HEK293T (cell line): Measurements from ENCODE around the gene BMP2.
A peak's percentile ranks its signal among the peaks of the same experiment; 100 is the strongest.

ENCODE experiments used
- CTCF ChIA-PET: fragments of 350-600 bp; formaldehyde crosslinking; extraction: SDS; loops from one replicate; lab custom pipeline; 2021; ENCODE audit warnings: antibody characterized with exemption, inconsistent platforms; lab: Yijun Ruan, JAX
- POLR2A ChIA-PET: fragments of 350-600 bp; formaldehyde crosslinking; extraction: SDS; loops from one replicate; lab custom pipeline; 2020; ENCODE audit warnings: antibody characterized with exemption, inconsistent platforms; lab: Yijun Ruan, JAX
- DNase-seq: peaks from one replicate; pipeline ENCODE4 v3.0.0; 2012; ENCODE audit warnings: mixed read lengths; ENCODE audit errors: extremely low spot score
- ARNT ChIP-seq: fragments of 450-650 bp; IDR thresholded peaks from 2 replicates; pipeline ENCODE4 v1.6.1; 2017; ENCODE audit warnings: mild to moderate bottlenecking
- BHLHE40 ChIP-seq: fragments of 450-650 bp; IDR thresholded peaks from 2 replicates; pipeline ENCODE4 v1.6.1; 2016; ENCODE audit warnings: mild to moderate bottlenecking, moderate library complexity, borderline replicate concordance
- CTBP1 ChIP-seq: fragments of 450-650 bp; IDR thresholded peaks from 2 replicates; pipeline ENCODE4 v1.6.1; 2016; ENCODE audit warnings: borderline replicate concordance
- ELF4 ChIP-seq: fragments of 450-650 bp; IDR thresholded peaks from 2 replicates; pipeline ENCODE4 v1.6.1; 2017; ENCODE audit warnings: antibody characterized with exemption
- FOXA1 ChIP-seq: fragments of 450-650 bp; IDR thresholded peaks from 2 replicates; pipeline ENCODE4 v1.6.1; 2016; ENCODE audit warnings: mild to moderate bottlenecking
- FOXK2 ChIP-seq: fragments of 450-650 bp; IDR thresholded peaks from 2 replicates; pipeline ENCODE4 v1.6.1; 2016; ENCODE audit warnings: mild to moderate bottlenecking
- FOXM1 ChIP-seq: fragments of 450-650 bp; IDR thresholded peaks from 2 replicates; pipeline ENCODE4 v1.6.1; 2017; ENCODE audit warnings: mild to moderate bottlenecking, borderline replicate concordance
- HDGF ChIP-seq: fragments of 450-650 bp; IDR thresholded peaks from 2 replicates; pipeline ENCODE4 v1.6.1; 2017; ENCODE audit warnings: antibody characterized with exemption, borderline replicate concordance
- L3MBTL2 ChIP-seq: fragments of 450-650 bp; conservative IDR thresholded peaks from 2 replicates; pipeline ENCODE4 v1.6.1; 2016; ENCODE audit warnings: mild to moderate bottlenecking
- LEF1 ChIP-seq: fragments of 450-650 bp; IDR thresholded peaks from 2 replicates; pipeline ENCODE4 v1.6.1; 2017; ENCODE audit warnings: mild to moderate bottlenecking, borderline replicate concordance
- NFRKB ChIP-seq: fragments of 450-650 bp; IDR thresholded peaks from 2 replicates; pipeline ENCODE4 v1.6.1; 2016; ENCODE audit warnings: mild to moderate bottlenecking, moderate library complexity
- SP1 ChIP-seq: fragments of 450-650 bp; IDR thresholded peaks from 2 replicates; pipeline ENCODE4 v1.6.1; 2017
- SUZ12 ChIP-seq: fragments of 450-650 bp; IDR thresholded peaks from 2 replicates; pipeline ENCODE4 v1.6.1; 2016; ENCODE audit warnings: mild to moderate bottlenecking
- TARDBP ChIP-seq: fragments of 450-650 bp; IDR thresholded peaks from 2 replicates; pipeline ENCODE4 v1.6.1; 2016
- ZNF384 ChIP-seq: fragments of 450-650 bp; IDR thresholded peaks from 2 replicates; pipeline ENCODE4 v1.6.1; 2016
- TF ChIP-seq, protein P1 (sequence below): fragments of 450-650 bp; IDR thresholded peaks from 2 replicates; pipeline ENCODE4 v1.6.1; 2016

Gene BMP2

GRCh38 chr20:6806275-6806674 is 38.8 kb downstream of the BMP2 start:
- DNase-seq = no peak
- TF ChIP-seq LEF1 (no peak), FOXM1 (no peak)
- TF ChIP-seq, protein P1, sequence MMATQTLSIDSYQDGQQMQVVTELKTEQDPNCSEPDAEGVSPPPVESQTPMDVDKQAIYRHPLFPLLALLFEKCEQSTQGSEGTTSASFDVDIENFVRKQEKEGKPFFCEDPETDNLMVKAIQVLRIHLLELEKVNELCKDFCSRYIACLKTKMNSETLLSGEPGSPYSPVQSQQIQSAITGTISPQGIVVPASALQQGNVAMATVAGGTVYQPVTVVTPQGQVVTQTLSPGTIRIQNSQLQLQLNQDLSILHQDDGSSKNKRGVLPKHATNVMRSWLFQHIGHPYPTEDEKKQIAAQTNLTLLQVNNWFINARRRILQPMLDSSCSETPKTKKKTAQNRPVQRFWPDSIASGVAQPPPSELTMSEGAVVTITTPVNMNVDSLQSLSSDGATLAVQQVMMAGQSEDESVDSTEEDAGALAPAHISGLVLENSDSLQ = peak; percentile 46; the same call in 1 of the 2 replicates
- ChIA-PET CTCF (no interaction called here), POLR2A (no interaction called here)

GRCh38 chr20:6811262-6812035 is 44.0 kb downstream of the BMP2 start:
- ChIA-PET POLR2A (no interaction called here), CTCF (no interaction called here)
- TF ChIP-seq, protein P1 = no peak
- DNase-seq = no peak

DNA sequence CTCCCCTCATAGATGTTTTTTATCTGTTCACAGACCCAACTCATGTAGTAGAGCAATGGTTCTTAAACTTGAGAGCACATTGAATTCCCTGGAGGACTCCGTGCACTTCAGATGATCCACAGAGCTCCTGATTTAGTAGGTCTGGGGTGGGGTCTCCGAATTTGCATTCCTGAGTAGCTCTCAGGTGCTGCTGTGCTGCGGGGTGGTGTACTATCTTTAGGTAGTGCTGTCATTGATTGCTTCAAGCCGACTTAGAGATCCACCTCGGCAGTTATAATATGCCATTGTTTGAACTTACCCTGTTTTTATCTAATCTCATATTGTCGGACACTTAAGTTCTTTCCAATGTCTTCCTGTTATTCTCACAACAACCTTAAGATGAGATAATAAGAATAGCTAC is 45.0 kb downstream of the BMP2 start:
- POLR2A ChIA-PET = no interaction called here
- TF ChIP-seq LEF1 = no peak
- TF ChIP-seq SP1 = no peak
- TF ChIP-seq FOXM1 = no peak
- TF ChIP-seq BHLHE40 = no peak
- no peak for TF ChIP-seq HDGF
- TF ChIP-seq TARDBP = no peak
- TF ChIP-seq, protein P1 = no peak
- TF ChIP-seq SUZ12 = no peak
- TF ChIP-seq NFRKB = no peak
- no peak for TF ChIP-seq L3MBTL2
- TF ChIP-seq ARNT = no peak
- CTCF ChIA-PET = no interaction called here
- DNase-seq = no peak

DNA sequence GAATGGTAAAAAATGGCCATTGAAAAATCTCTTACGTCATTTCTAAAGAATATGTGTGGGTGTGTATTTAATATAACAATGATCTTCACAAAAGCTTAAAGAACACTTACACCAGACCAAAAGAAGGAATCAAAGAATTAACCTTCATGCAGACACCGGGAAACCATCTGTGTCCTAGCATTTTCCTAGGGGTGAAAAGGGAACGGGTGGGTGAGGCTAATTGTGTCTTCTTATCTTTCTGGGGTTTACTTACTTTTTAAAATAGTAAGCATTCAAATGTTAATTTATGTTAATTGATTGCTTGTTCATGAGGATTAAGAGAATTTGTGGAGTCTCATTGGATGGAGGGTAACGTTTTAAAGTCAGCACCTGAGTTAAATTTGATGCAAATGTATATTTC is 47.5 kb downstream of the BMP2 start:
- no peak for TF ChIP-seq ARNT
- TF ChIP-seq, protein P1 = no peak
- no peak for TF ChIP-seq FOXA1
- TF ChIP-seq NFRKB = no peak
- no peak for TF ChIP-seq TARDBP
- no peak for TF ChIP-seq L3MBTL2
- TF ChIP-seq ZNF384 = no peak
- no peak for TF ChIP-seq LEF1
- no peak for TF ChIP-seq CTBP1
- no peak for TF ChIP-seq ELF4
- TF ChIP-seq SUZ12 = no peak
- TF ChIP-seq HDGF = no peak
- no peak for TF ChIP-seq FOXK2
- no peak for TF ChIP-seq SP1
- no peak for TF ChIP-seq FOXM1
- no peak for TF ChIP-seq BHLHE40
- ChIA-PET CTCF (no interaction called here), POLR2A (no interaction called here)
- DNase-seq = no peak

- TF ChIP-seq L3MBTL2 (no peak), TARDBP (no peak), NFRKB (no peak), FOXM1 (no peak), ELF4 (no peak), BHLHE40 (no peak), FOXK2 (no peak), HDGF (no peak), FOXA1 (no peak), ZNF384 (no peak)
- CTCF ChIA-PET = no interaction called here
- POLR2A ChIA-PET = no interaction called here
- DNase-seq = no peak
These were observed 50.7 kb downstream of the BMP2 start for GRCh38 chr20:6818033-6818808.

DNA sequence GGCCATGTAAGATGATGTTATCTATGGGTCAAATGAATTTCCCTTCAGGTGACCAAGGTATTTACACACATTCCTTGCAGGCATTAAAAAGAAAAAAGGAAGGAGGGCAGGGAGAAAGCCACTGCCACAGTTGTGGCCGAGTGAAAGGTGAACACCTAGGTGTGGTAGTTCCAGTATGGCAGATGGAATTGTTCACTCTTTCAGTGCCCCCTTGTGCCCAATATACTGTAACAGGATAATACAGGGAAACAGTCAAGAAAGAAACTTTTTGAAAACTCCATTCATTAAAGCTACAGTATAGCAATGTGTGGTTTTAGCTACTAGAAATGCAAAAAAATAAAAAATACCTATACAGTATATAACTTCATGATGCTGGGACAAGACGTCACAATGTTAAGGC is 52.1 kb downstream of the BMP2 start:
- POLR2A ChIA-PET = no interaction called here
- CTCF ChIA-PET = no interaction called here
- TF ChIP-seq SP1 (no peak), ZNF384 (no peak), HDGF (no peak), NFRKB (no peak), L3MBTL2 (no peak), FOXK2 (no peak), ARNT (no peak), CTBP1 (no peak), ELF4 (no peak), FOXA1 (no peak)
- no peak for DNase-seq
